Islet precursor cell (in vitro differentiated cells): Measurements from ENCODE around the gene PLRG1.
"Not testable (repeated sequence)": the region's sequence is repeated elsewhere in the genome, so short reads cannot be mapped to it uniquely, and the experiment has no call there.

Source experiments
- DNase-seq: peaks from one replicate; pipeline ENCODE4 v3.0.0-alpha.2; 2018

PLRG1 gene

GRCh38 chr4:154549894-154550790 lies at the start of gene PLRG1:
Gene PLRG1, minus strand, starts transcription at chr4:154550400. Its CDS starts 92 bp downstream, at chr4:154550308.
- DNase-seq, result peak; percentile 98

GRCh38 chr4:154597798-154598774 lies 47.9 kb upstream of the PLRG1 start:
- DNase-seq, result no peak

GRCh38 chr4:154597281-154597680 lies 47.1 kb upstream of the PLRG1 start:
- not testable (repeated sequence) for DNase-seq

GRCh38 chr4:154595807-154596206 lies 45.6 kb upstream of the PLRG1 start:
- DNase-seq, result no peak

- DNase-seq, result not testable (repeated sequence)
These were observed 44.1 kb upstream of the PLRG1 start for GRCh38 chr4:154594343-154594742.

GRCh38 chr4:154593868-154594267 lies 43.7 kb upstream of the PLRG1 start:
- DNase-seq, result no peak

GRCh38 chr4:154591890-154592289 lies 41.7 kb upstream of the PLRG1 start:
- no peak for DNase-seq

GRCh38 chr4:154590329-154591006 lies 40.3 kb upstream of the PLRG1 start, which contains the start of gene FGA:
Gene FGA, minus strand, starts transcription at chr4:154590742. Its CDS starts 55 bp downstream, at chr4:154590687.
- no peak for DNase-seq

GRCh38 chr4:154589296-154590197 lies 39.3 kb upstream of the PLRG1 start:
- no peak for DNase-seq

- no peak for DNase-seq
These were observed 38.0 kb upstream of the PLRG1 start for GRCh38 chr4:154588198-154588597.

- DNase-seq, result no peak
These were observed 36.3 kb upstream of the PLRG1 start for GRCh38 chr4:154586296-154587033.

GRCh38 chr4:154585369-154586018 lies 35.3 kb upstream of the PLRG1 start:
- no peak for DNase-seq

- no peak for DNase-seq
These were observed 34.1 kb upstream of the PLRG1 start for GRCh38 chr4:154584259-154584658.

GRCh38 chr4:154583677-154584076 lies 33.5 kb upstream of the PLRG1 start:
- DNase-seq, result no peak

- no peak for DNase-seq
These were observed 33.0 kb upstream of the PLRG1 start for GRCh38 chr4:154583230-154583629.

- DNase-seq, result no peak
These were observed 32.5 kb upstream of the PLRG1 start for GRCh38 chr4:154582723-154583122.

GRCh38 chr4:154579927-154580326 lies 29.7 kb upstream of the PLRG1 start:
- DNase-seq, result no peak

- DNase-seq, result no peak
These were observed 28.7 kb upstream of the PLRG1 start for GRCh38 chr4:154578919-154579318.

- DNase-seq, result no peak
These were observed 27.1 kb upstream of the PLRG1 start for GRCh38 chr4:154577324-154577723.

GRCh38 chr4:154574311-154574710 lies 24.1 kb upstream of the PLRG1 start:
- no peak for DNase-seq
